ENCODE measurements around the gene SEZ6. TPM values are rescaled to one million over a fixed set of nuclear protein-coding genes. Genes with fewer than 3 reads are reported as not detected.

The SEZ6 gene
- total and polyA plus RNA-seq, 2 of the 4 experiments (the other 2 are of a cell fraction): not detected

DNA sequence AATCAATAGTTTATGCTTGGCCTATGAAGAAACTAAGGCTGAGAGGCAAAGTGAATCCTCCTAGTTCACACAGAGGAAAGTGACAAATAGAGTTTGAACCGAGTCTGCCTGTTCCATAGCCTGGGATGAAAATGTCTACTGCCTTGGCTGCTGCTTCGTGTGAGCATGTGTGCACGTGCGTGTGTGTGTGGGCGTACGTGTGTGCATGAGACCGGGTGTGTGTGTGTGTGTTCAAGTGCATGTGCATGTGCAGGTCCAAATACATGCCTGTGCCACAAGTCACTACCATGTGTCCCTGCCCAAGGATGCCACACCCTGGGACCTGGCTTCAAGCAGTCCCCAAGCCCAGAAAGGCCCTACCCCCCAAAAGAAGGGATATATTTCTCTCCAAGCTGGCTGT, 13.6 kb downstream of the SEZ6 start:
- no peak overlapping the region for H2AK5ac ChIP-seq (ENCODE audit: low read depth, low read length)
- peaks cover 42% of the 10 kb centered on the region for H3K27me3 ChIP-seq (ENCODE audit: control insufficient read depth, insufficient read depth, low read length)
- no peaks in the 10 kb centered on the region for H3K79me1 ChIP-seq (ENCODE audit: low read depth in 1 of 2, low read length in 2 of 2)
- DNase-seq (no peak), ATAC-seq (ENCODE audit: low read depth) (no peak)
- H3K18ac ChIP-seq (ENCODE audit: low read depth, low read length): no peak overlapping the region
- no peak overlapping the region for H4K5ac ChIP-seq (ENCODE audit: low read depth, low read length)
- H4K20me1 ChIP-seq (ENCODE audit: insufficient read depth, low read length): no peaks in the 10 kb centered on the region; the same call in 1 of the 2 replicates
- no peak overlapping the region for H2AK9ac ChIP-seq (replicated peaks; ENCODE audit: low read depth, low read length, poor library complexity)
- no peak overlapping the region for H3K14ac ChIP-seq (replicated peaks; ENCODE audit: low read depth, low read length)
- no peak overlapping the region for H2AFZ ChIP-seq (replicated peaks; ENCODE audit: low read length, poor library complexity)
- CTCF ChIA-PET: no interaction called here
- no peak overlapping the region for H3K56ac ChIP-seq (ENCODE audit: extremely low read depth, insufficient read depth, low read length)
- POLR2A ChIA-PET (ENCODE audit: unreplicated experiment): no interaction called here
- H3K4me3 ChIP-seq (ENCODE audit: insufficient read depth, low read depth, low read length): no peak overlapping the region
- no peak overlapping the region for H3K4me2 ChIP-seq (ENCODE audit: low read depth, low read length)
- H3K27ac ChIP-seq (ENCODE audit: insufficient read depth, low read length): no peak overlapping the region
- WGBS, 2 experiments (ENCODE audit: extremely low coverage in 2 of 2, insufficient read length in 1 of 2): 100% methylated on average over 4 of the region's 7 CpGs; no CpG with 5 or more reads in 1 of the 2 experiments
- H2BK20ac ChIP-seq (ENCODE audit: low read depth, low read length): no peak overlapping the region
- BruUV-seq (replicated peaks): no TSS peak
- dilution Hi-C loops (cut with HindIII; ENCODE audit: low sequenced_read_pairs, unreplicated experiment): no loop called here
- no peaks in the 10 kb centered on the region for H3K9me3 ChIP-seq (ENCODE audit: control insufficient read depth, insufficient read depth, low read length)
- no peaks in the 10 kb centered on the region for H3K36me3 ChIP-seq (ENCODE audit: control insufficient read depth, insufficient read depth, low read length)
- H3K9me1 ChIP-seq (ENCODE audit: insufficient read depth, low read length): 0 out of 2 replicates have a peak, but pooled peaks cover 5% of the 10 kb centered on the region
- no peak overlapping the region for H2BK5ac ChIP-seq (ENCODE audit: low read depth, low read length, poor library complexity, severe bottlenecking)
- H3K4me1 ChIP-seq (ENCODE audit: control insufficient read depth, insufficient read depth, low read length): no peaks in the 10 kb centered on the region
- no peak overlapping the region for H3K9ac ChIP-seq (ENCODE audit: low read depth, low read length)
- H4K91ac ChIP-seq (ENCODE audit: insufficient read depth, low read depth, low read length): no peak overlapping the region
- H4K8ac ChIP-seq (ENCODE audit: low read depth in 2 of 2, low read length in 2 of 2): no peak overlapping the region
- H2BK15ac ChIP-seq (ENCODE audit: low read depth, low read length): no peak overlapping the region
- H3K4ac ChIP-seq (ENCODE audit: low read depth, low read length): no peak overlapping the region
- in situ Hi-C loops (cut with MboI; ENCODE audit: low sequenced_read_pairs): no loop called here
- TF ChIP-seq ELK1 (IDR thresholded peaks at IDR 0.05; ENCODE audit: borderline replicate concordance, low read depth, low read length) (no peak), RAD21 (IDR thresholded peaks at IDR 0.05; ENCODE audit: low read length) (no peak), NFE2L2 (IDR thresholded peaks at IDR 0.05; ENCODE audit: low read depth, low read length) (no peak), BHLHE40 (IDR thresholded peaks at IDR 0.05; ENCODE audit: low read depth, low read length) (no peak), FOS (IDR thresholded peaks at IDR 0.05; ENCODE audit: low read depth, low read length) (no peak), POLR2A (IDR thresholded peaks at IDR 0.05; ENCODE audit: low read depth, low read length) (no peak)
- no peak overlapping the region for H2BK120ac ChIP-seq (ENCODE audit: low read depth, low read length)
- intact Hi-C loops (cut with micrococcal nuclease): no loop called here
- no peak overlapping the region for H3K23ac ChIP-seq (ENCODE audit: low read depth, low read length)
